Measurements from ENCODE around the gene FBXW4.

The FBXW4 gene

DNA sequence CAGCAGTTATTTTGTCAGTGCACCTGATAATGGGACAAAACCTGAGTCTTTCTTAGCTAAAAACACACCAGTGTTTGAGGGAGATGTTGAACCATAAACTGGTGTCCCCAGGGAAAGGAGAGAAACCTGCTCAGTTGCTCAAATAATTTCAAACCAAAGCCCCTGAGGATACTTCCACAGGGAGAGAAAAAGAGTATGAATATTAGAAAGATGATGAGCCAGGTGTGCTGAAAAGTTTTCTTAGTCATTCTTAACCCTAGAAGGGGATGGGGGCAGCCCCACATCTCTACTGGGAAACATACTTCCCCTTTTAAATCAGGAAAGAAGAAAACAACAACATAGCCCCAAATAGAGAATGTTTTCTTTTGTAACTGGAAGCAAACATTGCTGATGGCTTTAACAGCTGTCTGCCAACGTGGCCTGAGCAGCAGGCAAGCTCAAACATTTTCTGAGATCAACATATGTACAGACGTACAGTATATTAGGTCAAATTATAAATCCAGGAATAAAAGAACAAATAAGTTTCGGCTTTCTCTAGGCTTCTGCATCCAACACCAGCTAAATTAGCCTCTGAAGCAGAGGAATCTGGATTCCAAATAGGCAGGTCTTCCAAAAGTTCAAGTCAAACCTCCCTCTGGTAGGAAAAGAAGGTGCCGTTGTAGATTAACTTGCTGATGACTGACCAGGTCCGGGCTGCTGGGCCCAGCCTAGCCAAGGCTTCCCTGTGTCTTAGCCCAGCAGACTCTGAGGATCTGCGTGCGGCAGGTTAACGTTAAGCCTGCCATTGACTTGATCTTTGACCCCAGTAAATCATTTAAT, 30.5 kb upstream of the FBXW4 start:
- no peaks in the 10 kb centered on the region for H3K9me3 ChIP-seq
- H3K27me3 ChIP-seq, result no peaks in the 10 kb centered on the region
- no peak for DNase-seq
- peaks cover 4% of the 10 kb centered on the region for H3K36me3 ChIP-seq
- H3K4me3 ChIP-seq (ENCODE audit: low read depth, low read length), result no peak overlapping the region
- TF ChIP-seq, protein P1, sequence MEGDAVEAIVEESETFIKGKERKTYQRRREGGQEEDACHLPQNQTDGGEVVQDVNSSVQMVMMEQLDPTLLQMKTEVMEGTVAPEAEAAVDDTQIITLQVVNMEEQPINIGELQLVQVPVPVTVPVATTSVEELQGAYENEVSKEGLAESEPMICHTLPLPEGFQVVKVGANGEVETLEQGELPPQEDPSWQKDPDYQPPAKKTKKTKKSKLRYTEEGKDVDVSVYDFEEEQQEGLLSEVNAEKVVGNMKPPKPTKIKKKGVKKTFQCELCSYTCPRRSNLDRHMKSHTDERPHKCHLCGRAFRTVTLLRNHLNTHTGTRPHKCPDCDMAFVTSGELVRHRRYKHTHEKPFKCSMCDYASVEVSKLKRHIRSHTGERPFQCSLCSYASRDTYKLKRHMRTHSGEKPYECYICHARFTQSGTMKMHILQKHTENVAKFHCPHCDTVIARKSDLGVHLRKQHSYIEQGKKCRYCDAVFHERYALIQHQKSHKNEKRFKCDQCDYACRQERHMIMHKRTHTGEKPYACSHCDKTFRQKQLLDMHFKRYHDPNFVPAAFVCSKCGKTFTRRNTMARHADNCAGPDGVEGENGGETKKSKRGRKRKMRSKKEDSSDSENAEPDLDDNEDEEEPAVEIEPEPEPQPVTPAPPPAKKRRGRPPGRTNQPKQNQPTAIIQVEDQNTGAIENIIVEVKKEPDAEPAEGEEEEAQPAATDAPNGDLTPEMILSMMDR (IDR thresholded peaks at IDR 0.05; ENCODE audit: low read depth, low read length), result no peak
- H3K4me1 ChIP-seq, result no peaks in the 10 kb centered on the region; the same call in 1 of the 2 replicates

DNA sequence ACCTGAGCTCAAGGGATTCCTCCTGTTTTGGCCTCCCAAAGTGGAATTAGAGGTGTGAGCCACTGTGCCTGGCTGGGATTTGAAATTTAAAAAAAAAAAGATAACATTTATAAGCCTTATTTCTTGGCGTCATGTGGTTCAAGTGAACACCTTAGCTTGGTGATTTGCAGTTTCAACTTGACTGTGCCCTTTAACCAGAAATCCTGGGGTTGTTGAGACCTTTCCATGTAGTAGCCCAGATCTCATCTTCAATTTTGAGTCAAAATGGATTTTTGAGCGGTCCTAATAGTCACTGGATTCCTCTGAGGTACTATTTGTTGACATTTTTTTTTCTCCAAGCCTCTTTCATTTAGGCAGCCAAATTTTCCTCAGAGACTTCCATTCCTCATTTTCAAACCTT, 29.5 kb upstream of the FBXW4 start:
- Histone ChIP-seq H3K36me3 (peaks cover 4% of the 10 kb centered on the region), H3K4me1 (no peaks in the 10 kb centered on the region; the same call in 1 of the 2 replicates), H3K4me3 (ENCODE audit: low read depth, low read length) (no peak overlapping the region), H3K27me3 (no peaks in the 10 kb centered on the region), H3K9me3 (no peaks in the 10 kb centered on the region)
- TF ChIP-seq, protein P1 (IDR thresholded peaks at IDR 0.05; ENCODE audit: low read depth, low read length), result no peak
- DNase-seq, result no peak

DNA sequence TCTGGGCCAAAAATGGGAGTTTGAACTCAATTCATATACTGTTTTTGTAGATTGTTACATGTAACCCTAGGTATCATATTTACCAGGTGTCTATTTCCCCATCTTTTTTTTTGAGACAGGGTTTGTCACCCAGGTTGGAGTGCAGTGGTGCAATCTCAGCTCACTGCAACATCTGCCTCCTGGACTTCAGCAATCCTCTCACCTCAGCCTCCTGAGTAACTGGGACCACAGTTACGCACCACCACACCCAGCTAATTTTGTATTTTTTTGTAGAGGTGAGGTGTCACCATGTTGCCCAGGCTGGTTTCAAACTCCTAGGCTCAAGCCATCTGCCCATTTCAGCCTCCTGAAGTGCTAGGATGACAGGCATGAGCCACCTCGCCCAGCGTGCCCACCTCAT, 28.2 kb upstream of the FBXW4 start:
- TF ChIP-seq, protein P1 (IDR thresholded peaks at IDR 0.05; ENCODE audit: low read depth, low read length), result no peak
- no peak for DNase-seq
- Histone ChIP-seq H3K4me3 (ENCODE audit: low read depth, low read length) (no peak overlapping the region), H3K36me3 (peaks cover 4% of the 10 kb centered on the region), H3K4me1 (no peaks in the 10 kb centered on the region), H3K27me3 (no peaks in the 10 kb centered on the region), H3K9me3 (no peaks in the 10 kb centered on the region)

DNA sequence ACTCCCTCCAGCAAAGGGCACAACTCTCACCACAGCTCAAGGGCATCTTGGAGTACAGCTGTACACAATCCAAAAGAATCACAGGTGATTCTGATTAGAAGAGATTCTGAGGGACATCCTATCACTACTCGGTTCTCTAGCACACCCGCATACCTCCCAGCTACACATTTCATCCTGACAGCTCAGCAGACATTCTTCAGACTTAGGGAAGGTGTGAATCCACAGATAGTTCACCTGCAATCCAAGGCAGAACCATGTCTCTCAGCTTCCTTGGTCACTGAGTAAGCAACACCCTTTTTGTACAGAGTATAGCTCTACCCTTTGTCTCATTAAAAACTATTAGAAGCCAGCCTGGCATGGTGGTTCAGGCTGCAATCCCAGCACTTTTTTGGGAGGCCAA, 26.8 kb upstream of the FBXW4 start:
- DNase-seq, result no peak

DNA sequence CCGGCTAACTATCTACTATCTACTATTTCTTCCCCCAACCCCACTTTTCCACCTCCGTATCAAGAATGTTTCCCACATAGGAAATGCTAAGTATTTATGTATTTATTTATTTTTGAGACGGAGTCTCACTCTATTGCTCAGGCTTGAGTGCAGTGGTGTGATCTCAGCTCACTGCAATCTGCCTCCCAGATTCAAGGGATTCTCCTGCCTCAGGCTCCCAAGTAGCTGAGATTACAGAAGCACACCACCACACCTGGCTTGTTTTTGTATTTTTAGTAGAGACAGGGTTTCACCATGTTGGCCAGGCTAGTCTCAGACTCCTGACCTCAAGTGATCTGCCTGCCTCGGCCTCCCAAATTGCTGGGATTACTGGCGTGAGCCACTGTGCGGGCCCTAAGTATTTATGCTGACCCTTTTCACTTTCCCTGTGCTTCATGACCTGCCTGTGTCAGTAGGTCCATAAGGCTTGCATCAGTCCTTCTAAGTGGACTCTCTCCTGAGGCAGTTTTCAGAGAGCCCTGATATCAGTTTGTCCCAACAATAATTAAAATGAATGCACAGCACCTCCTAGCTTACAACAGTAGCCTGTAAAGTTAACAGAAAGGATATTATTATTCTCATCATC, 25.7 kb upstream of the FBXW4 start:
- no peaks in the 10 kb centered on the region for H3K36me3 ChIP-seq
- H3K4me3 ChIP-seq (ENCODE audit: low read depth, low read length), result no peak overlapping the region
- no peaks in the 10 kb centered on the region for H3K4me1 ChIP-seq
- no peaks in the 10 kb centered on the region for H3K27me3 ChIP-seq
- no peaks in the 10 kb centered on the region for H3K9me3 ChIP-seq
- TF ChIP-seq, protein P1 (IDR thresholded peaks at IDR 0.05; ENCODE audit: low read depth, low read length), result no peak
- no peak for DNase-seq

More for the DNA sequence above, 26.8 kb upstream of the FBXW4 start:
- H3K4me3 ChIP-seq (ENCODE audit: low read depth, low read length), result no peak overlapping the region
- H3K9me3 ChIP-seq, result no peaks in the 10 kb centered on the region
- TF ChIP-seq, protein P1 (IDR thresholded peaks at IDR 0.05; ENCODE audit: low read depth, low read length), result no peak
- H3K27me3 ChIP-seq, result no peaks in the 10 kb centered on the region
- no peaks in the 10 kb centered on the region for H3K4me1 ChIP-seq
- H3K36me3 ChIP-seq, result no peaks in the 10 kb centered on the region; the same call in 1 of the 2 replicates
